Kidney (tissue), 14 donors: Measurements from ENCODE around the gene FAM210A. TPM values are rescaled to one million over a fixed set of nuclear protein-coding genes. Genes with fewer than 3 reads are reported as not detected.

Source experiments
- DNase-seq, 5 donors: peaks; one replicate each; pipeline ENCODE4 v3.0.0-alpha.2; 2013 to 2020
- FAIRE-seq: peaks from 2 replicates; lab custom pipeline; 2012; peaks lifted over from hg19 to GRCh38; lab: Jason Lieb, UNC
- H3K27ac ChIP-seq, 2 donors: one replicate each; pipeline ENCODE4 v1.7.0; 2013; ENCODE audit warnings: low read depth in 2 of 2, low read length in 2 of 2, inconsistent platforms in 1 of 2
- H3K27me3 ChIP-seq: one replicate; pipeline ENCODE4 v1.7.1; 2013; ENCODE audit warnings: low read length, inconsistent platforms; ENCODE audit not compliant: control insufficient read depth, insufficient read depth
- H3K36me3 ChIP-seq, 3 donors: one replicate each; pipeline versions ENCODE4 v1.7.0 to v1.7.1; 2013; ENCODE audit warnings: low read length in 3 of 3, control low read depth in 1 of 3, inconsistent platforms in 1 of 3; ENCODE audit not compliant: insufficient read depth in 3 of 3, control insufficient read depth in 2 of 3
- H3K4me1 ChIP-seq, 3 donors: one replicate each; pipeline versions ENCODE4 v1.7.0 to v1.7.1; 2013; ENCODE audit warnings: low read length in 3 of 3, inconsistent platforms in 1 of 3, low read depth in 1 of 3; ENCODE audit not compliant: control insufficient read depth in 2 of 3, insufficient read depth in 2 of 3
- H3K4me3 ChIP-seq, 3 donors: one replicate each; pipeline versions ENCODE4 v1.7.0 to v1.8.1; 2013; ENCODE audit warnings: low read length in 3 of 3, control low read depth in 1 of 3, inconsistent platforms in 1 of 3
- H3K9ac ChIP-seq, 3 donors: one replicate each; pipeline versions ENCODE4 v1.7.0 to v1.7.1; 2013; ENCODE audit warnings: low read length in 3 of 3, control low read depth in 1 of 3, inconsistent platforms in 1 of 3
- H3K9me3 ChIP-seq, 3 donors: one replicate each; pipeline versions ENCODE4 v1.7.0 to v1.7.1; 2013; ENCODE audit warnings: low read length in 3 of 3, control low read depth in 1 of 3, inconsistent platforms in 1 of 3; ENCODE audit not compliant: control insufficient read depth in 2 of 3, insufficient read depth in 1 of 3
- intact Hi-C: fragments of 100-400 bp; cut with DNase I; formaldehyde crosslinking; loops from one replicate; pipeline ENCODE4 v1.11.1; 2022
- polyA plus RNA-seq: library from polyadenylated mRNA; stranded (reverse); fragments of 350-450 nt; fragmentation: Illumina TruSeq; extraction: RNeasy Lipid Tissue Mini Kit (QIAGEN cat#74804); gene quantifications from one replicate; pipeline ENCODE4 v1.2.3, GENCODE V29; 2014; ENCODE audit warnings: low read depth, low replicate concordance; ENCODE audit not compliant: insufficient read depth
- total RNA-seq: library from RNA; stranded (reverse); fragmentation: NEBNext Ultra II Directional; extraction: Animal tissue kit (Norgen Biotek cat#: 25700); gene quantifications from one replicate; pipeline ENCODE4 v1.2.1, GENCODE V29; 2021
- TF ChIP-seq, protein P1 (sequence below): IDR thresholded peaks from 3 replicates; pipeline ENCODE4 v1.5.1; 2012; ENCODE audit warnings: mild to moderate bottlenecking, moderate library complexity, borderline replicate concordance; ENCODE audit not compliant: insufficient read depth; ENCODE audit errors: extremely low read depth
- donor health status: control.
- donor health status: control.
- donor health status: control.
- donor health status: control.
- donor health status: control.
- donor health status: DM: yes; HTN: yes; CAD: no.
- donor health status: Normal renal cell carcinoma (clear cell type).

Gene FAM210A
- total and polyA plus RNA-seq, 2 donors from 2014 or later: 13.7 to 18.0 TPM

- Histone ChIP-seq H3K4me3 (no peak overlapping the region), H3K27me3 (no peaks in the 10 kb centered on the region), H3K4me1 (no peaks in the 10 kb centered on the region), H3K27ac (no peak overlapping the region), H3K9me3 (no peaks in the 10 kb centered on the region), H3K36me3 (no peaks in the 10 kb centered on the region), H3K9ac (no peak overlapping the region)
- TF ChIP-seq, protein P1, sequence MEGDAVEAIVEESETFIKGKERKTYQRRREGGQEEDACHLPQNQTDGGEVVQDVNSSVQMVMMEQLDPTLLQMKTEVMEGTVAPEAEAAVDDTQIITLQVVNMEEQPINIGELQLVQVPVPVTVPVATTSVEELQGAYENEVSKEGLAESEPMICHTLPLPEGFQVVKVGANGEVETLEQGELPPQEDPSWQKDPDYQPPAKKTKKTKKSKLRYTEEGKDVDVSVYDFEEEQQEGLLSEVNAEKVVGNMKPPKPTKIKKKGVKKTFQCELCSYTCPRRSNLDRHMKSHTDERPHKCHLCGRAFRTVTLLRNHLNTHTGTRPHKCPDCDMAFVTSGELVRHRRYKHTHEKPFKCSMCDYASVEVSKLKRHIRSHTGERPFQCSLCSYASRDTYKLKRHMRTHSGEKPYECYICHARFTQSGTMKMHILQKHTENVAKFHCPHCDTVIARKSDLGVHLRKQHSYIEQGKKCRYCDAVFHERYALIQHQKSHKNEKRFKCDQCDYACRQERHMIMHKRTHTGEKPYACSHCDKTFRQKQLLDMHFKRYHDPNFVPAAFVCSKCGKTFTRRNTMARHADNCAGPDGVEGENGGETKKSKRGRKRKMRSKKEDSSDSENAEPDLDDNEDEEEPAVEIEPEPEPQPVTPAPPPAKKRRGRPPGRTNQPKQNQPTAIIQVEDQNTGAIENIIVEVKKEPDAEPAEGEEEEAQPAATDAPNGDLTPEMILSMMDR: no peak
- FAIRE-seq (no peak), DNase-seq (no peak)
- intact Hi-C loops: no loop called here
These were observed 79.7 kb downstream of the FAM210A start for GRCh38 chr18:13646633-13647032.

DNA sequence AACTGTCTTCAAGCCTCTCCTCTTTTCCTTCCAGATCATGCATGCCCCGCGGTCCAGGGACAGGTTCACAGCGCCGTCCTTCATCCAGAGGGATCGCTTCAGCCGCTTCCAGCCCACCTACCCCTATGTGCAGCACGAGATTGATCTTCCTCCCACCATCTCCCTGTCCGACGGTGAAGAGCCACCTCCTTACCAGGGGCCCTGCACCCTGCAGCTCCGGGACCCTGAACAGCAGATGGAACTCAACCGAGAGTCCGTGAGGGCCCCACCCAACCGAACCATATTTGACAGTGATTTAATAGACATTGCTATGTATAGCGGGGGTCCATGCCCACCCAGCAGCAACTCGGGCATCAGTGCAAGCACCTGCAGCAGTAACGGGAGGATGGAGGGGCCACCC, 81.3 kb downstream of the FAM210A start:
- Histone ChIP-seq H3K4me1 (peaks cover 0 to 10% (median 7%) of the 10 kb centered on the region in 3 donors), H3K27me3 (no peaks in the 10 kb centered on the region), H3K4me3 (no peak overlapping the region), H3K27ac (no peak overlapping the region), H3K36me3 (no peaks in the 10 kb centered on the region), H3K9me3 (no peaks in the 10 kb centered on the region), H3K9ac (no peak overlapping the region)
- TF ChIP-seq, protein P1: no peak
- FAIRE-seq (no peak), DNase-seq (no peak)
- intact Hi-C loops: no loop called here

DNA sequence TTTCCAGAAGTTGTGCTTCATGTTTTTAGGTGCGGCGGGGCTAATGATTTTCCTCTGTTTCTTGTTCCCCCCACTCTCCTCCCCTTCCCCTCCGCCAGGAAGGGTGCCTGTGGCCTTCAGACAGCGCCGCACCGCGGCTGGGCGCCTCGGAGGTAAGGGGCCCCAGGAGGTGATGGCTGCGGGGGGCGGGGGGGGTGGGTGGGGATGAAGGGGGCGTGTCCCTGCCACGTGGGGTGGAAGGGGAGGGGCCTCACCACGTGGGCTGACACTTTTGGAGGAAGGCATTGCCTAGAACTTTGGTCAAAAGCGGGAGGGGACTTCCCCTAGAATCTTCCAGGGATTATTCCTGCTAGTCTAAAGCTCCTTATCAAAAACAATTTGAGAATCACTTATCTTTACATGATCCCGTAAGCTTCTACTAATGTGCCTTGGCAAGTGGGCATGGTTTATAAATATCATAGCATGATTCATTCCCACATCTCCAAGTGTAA, 83.1 kb downstream of the FAM210A start:
- Histone ChIP-seq H3K4me3 (no peak overlapping the region), H3K27ac (no peak overlapping the region), H3K4me1 (peaks cover 2 to 10% (median 7%) of the 10 kb centered on the region in 3 donors), H3K36me3 (no peaks in the 10 kb centered on the region), H3K27me3 (no peaks in the 10 kb centered on the region), H3K9me3 (no peaks in the 10 kb centered on the region), H3K9ac (no peak overlapping the region)
- FAIRE-seq (no peak), DNase-seq (no peak)
- TF ChIP-seq, protein P1: no peak
- intact Hi-C loops: no loop called here

DNA sequence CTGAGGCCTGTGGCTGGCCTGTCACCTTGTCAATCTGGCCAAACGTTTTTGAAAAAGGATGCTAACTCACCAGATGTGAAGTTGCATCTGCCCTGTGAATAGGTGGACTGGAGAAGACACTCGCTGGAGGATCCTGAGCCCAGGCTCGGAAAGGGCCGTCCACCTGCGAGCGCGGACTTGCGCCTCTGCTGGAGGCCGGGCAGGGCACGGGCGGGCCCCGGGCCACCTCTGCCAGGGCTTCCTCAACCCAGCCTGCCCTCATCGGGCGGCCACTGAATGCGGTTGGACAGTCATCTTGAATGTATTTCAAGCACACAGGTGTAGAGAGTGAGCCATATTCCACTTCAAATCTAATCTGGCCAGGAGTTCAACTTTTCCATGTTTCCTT, 83.9 kb downstream of the FAM210A start:
- Histone ChIP-seq H3K27ac (peak overlapping the region; percentile 11 to 32), H3K4me1 (peaks cover 2 to 10% (median 7%) of the 10 kb centered on the region in 3 donors), H3K9ac (no peak overlapping the region), H3K9me3 (no peaks in the 10 kb centered on the region), H3K36me3 (no peaks in the 10 kb centered on the region), H3K4me3 (peak overlapping the region in 1 of 3 donors; percentile 47), H3K27me3 (no peaks in the 10 kb centered on the region)
- intact Hi-C loops: no loop called here
- TF ChIP-seq, protein P1: no peak
- FAIRE-seq: no peak
- no peak for DNase-seq
